ENCODE data around the gene SDCCAG8. TPM values are rescaled to one million over a fixed set of nuclear protein-coding genes. Genes with fewer than 3 reads are reported as not detected.

SDCCAG8 gene
- total RNA-seq, 1 donor from 2014 or later, result 19.8 TPM

DNA sequence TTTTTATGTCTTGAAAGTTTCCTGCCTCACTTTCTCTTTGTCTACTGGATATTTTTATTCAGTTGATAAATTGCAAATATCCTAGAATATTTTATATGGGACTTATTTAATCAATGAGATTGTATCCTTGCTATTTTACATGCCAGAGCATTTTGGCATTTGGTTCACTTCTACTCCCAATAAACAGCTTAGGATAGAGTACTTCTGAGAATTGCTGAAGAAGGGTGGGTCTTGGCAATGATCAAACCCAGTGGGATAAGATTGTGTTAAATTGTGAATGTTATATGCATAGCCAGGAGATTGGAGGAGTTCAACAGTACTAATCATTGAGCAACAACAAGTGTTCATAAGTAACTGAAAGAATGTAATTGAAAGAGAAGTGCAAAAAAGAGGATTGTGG is 60.1 kb downstream of the SDCCAG8 start:
- H3K4me3 Mint-ChIP-seq (ENCODE audit: unreplicated experiment), result no peak overlapping the region

DNA sequence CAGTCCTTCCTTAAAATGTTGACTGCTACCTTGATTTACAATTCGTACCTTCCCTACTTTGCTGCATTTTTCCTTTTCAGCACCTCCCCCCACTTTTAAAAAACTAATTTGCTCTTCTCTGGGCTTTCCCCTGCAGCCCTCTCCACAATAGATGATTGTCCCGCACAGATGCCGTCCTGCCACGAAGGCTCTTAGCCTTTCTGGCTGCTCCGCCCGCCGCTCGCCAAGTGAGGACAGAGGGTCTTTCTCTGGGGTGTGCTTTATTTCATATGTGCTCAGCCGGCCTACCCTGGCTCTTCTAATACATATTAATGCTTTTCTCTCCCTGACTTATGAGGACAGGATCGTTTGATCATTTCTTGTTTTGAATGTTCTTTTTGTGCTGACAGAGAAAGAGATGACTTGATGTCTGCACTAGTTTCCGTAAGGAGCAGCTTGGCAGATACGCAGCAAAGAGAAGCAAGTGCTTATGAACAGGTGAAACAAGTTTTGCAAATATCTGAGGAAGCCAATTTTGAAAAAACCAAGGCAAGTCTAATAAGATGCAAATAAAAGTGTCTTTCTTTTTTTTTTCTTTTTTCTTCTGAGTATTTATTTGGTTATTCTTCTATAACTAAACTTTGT is 60.6 kb downstream of the SDCCAG8 start:
- no peak for TF ChIP-seq CTCF (IDR thresholded peaks at IDR 0.05)
- DNase-seq (ENCODE audit: low spot score), result no peak
- Mint-ChIP-seq H3K4me3 (ENCODE audit: unreplicated experiment) (no peak overlapping the region), H3K4me1 (ENCODE audit: low read depth) (peaks cover 24% of the 10 kb centered on the region), H3K27me3 (ENCODE audit: low read depth) (no peaks in the 10 kb centered on the region), H3K27ac (ENCODE audit: unreplicated experiment) (no peak overlapping the region), H3K36me3 (ENCODE audit: low read depth) (peaks cover 19% of the 10 kb centered on the region), H3K9me3 (ENCODE audit: low read depth) (no peaks in the 10 kb centered on the region)

More for the DNA sequence above, 60.1 kb downstream of the SDCCAG8 start:
- no peak for DNase-seq (ENCODE audit: low spot score)
- Mint-ChIP-seq H3K4me1 (ENCODE audit: low read depth) (peaks cover 24% of the 10 kb centered on the region), H3K27me3 (ENCODE audit: low read depth) (no peaks in the 10 kb centered on the region), H3K9me3 (ENCODE audit: low read depth) (no peaks in the 10 kb centered on the region), H3K36me3 (ENCODE audit: low read depth) (peaks cover 19% of the 10 kb centered on the region), H3K27ac (ENCODE audit: unreplicated experiment) (peak overlapping the region; percentile 28)
- no peak for TF ChIP-seq CTCF (IDR thresholded peaks at IDR 0.05)

GRCh38 chr1:243320224-243320623 is 64.4 kb downstream of the SDCCAG8 start:
- TF ChIP-seq CTCF (IDR thresholded peaks at IDR 0.05), result no peak
- H3K9me3 Mint-ChIP-seq (ENCODE audit: low read depth), result no peaks in the 10 kb centered on the region
- peaks cover 21% of the 10 kb centered on the region for H3K36me3 Mint-ChIP-seq (ENCODE audit: low read depth)
- H3K4me1 Mint-ChIP-seq (ENCODE audit: low read depth), result peaks cover 18% of the 10 kb centered on the region
- no peak for DNase-seq (ENCODE audit: low spot score)
- H3K27ac Mint-ChIP-seq (ENCODE audit: unreplicated experiment), result no peak overlapping the region
- no peak overlapping the region for H3K4me3 Mint-ChIP-seq (ENCODE audit: unreplicated experiment)
- H3K27me3 Mint-ChIP-seq (ENCODE audit: low read depth), result no peaks in the 10 kb centered on the region

DNA sequence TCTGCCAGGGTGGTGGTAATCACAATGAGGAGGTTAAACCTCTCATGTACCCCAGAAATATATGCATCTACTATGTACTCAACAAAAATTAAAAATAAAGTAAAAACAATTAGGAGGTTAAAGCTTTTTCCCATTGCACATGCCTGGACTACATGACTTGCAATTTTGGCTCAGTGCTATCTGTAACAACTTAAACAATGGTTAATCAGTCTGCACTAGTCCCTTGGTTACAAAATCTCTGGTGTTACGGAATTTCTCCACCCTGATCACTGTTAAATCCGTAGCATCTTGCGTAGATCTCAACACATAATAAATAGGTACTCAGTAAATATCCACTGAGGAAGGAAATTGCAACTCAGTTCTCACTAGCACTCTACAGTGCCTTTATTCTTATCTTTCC is 66.5 kb downstream of the SDCCAG8 start:
- no peak overlapping the region for H3K27ac Mint-ChIP-seq (ENCODE audit: unreplicated experiment)
- TF ChIP-seq CTCF (IDR thresholded peaks at IDR 0.05), result no peak
- peaks cover 17% of the 10 kb centered on the region for H3K36me3 Mint-ChIP-seq (ENCODE audit: low read depth)
- H3K9me3 Mint-ChIP-seq (ENCODE audit: low read depth), result no peaks in the 10 kb centered on the region
- no peaks in the 10 kb centered on the region for H3K27me3 Mint-ChIP-seq (ENCODE audit: low read depth)
- H3K4me1 Mint-ChIP-seq (ENCODE audit: low read depth), result peaks cover 7% of the 10 kb centered on the region
- no peak overlapping the region for H3K4me3 Mint-ChIP-seq (ENCODE audit: unreplicated experiment)
- no peak for DNase-seq (ENCODE audit: low spot score)

- TF ChIP-seq CTCF (IDR thresholded peaks at IDR 0.05), result no peak
- Mint-ChIP-seq H3K27ac (ENCODE audit: unreplicated experiment) (no peak overlapping the region), H3K4me1 (ENCODE audit: low read depth) (peaks cover 7% of the 10 kb centered on the region), H3K36me3 (ENCODE audit: low read depth) (peaks cover 12% of the 10 kb centered on the region), H3K4me3 (ENCODE audit: unreplicated experiment) (no peak overlapping the region), H3K27me3 (ENCODE audit: low read depth) (no peaks in the 10 kb centered on the region), H3K9me3 (ENCODE audit: low read depth) (no peaks in the 10 kb centered on the region)
- DNase-seq (ENCODE audit: low spot score), result no peak
These were observed 67.7 kb downstream of the SDCCAG8 start for GRCh38 chr1:243323491-243323890.

All from chondrocyte (in vitro differentiated cells).